ENCODE measurements around the gene SCNN1G.
A peak's percentile ranks its signal among the peaks of the same experiment; 100 is the strongest.

The SCNN1G gene

DNA sequence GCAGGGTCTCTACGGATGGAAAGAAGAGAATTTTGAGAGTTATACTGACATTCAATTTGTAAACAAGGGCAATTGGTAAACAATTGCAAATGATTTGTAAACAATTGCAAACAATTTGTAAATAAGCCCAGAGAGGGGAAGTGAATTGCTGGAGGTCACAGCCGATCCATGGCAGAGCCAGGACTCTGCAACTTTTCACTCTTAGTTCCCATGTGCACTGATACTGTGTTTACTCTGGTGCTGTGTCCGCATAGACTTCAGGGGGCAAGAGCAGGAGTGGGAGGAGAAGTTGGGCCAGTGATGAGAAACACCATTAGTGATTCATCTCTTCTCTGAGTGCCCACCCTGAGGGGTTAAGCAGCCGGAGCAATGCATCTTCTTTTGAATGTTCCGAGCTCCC is 14.0 kb downstream of the SCNN1G start:
- DNase-seq (ENCODE audit: low spot score), result no peak

DNA sequence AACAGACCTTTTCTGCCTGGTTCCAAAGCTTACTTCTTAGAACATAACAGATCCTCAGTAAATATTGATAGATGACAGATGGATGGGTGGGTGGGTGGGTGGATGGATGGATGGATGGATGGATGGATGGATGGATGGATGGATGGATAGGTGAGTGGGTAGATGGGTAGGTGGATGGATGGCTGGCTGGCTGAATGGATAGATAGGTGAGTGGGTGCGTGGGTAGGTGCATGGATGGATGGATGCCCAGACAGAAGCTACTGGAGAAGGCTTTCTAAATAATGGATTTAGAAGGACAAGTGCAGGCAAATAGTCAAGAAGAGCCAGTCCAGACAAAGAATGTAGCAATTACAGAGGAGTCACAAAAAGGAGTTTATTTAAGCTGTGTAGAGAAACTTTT is 19.6 kb downstream of the SCNN1G start:
- DNase-seq (ENCODE audit: low spot score), result no peak

DNA sequence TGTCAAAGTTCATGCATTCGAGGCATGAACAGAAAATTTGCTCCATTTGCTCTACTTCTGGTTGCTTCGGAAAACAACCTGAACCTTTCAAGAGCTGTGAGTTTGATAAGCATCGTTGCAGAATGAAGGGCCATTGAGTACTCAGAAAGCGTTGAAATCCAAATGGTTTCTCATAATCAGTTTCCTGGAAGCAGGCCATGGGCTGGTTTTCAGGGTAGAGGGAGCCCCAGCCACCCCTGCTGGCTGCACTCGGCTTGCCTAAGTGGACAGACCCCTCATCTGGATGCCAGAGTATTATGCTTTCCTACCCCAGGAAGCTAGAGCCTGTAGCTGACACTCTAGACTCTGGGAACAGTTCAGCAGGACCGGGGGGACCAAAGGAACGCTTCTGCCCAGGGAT is 24.4 kb downstream of the SCNN1G start:
- DNase-seq (ENCODE audit: low spot score), result no peak

DNA sequence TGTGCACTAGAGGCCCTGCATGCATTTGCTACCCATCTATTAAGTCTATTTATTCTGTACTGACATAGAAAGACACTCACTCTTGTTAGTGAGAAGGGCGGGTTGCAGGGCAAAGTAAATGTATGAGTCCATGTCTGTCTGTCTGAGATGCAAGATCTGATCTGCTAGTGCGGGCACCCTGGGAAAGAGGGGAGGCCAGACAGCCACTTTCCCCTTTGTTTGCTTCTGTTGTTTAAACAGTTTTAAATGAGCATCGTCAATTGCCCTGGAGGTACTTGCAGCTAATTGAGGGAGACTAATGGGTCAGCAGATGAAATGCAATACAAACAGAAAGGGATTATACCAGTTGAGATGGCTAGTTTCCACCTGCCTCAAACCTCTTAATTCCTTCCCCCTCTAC is 24.9 kb downstream of the SCNN1G start:
- DNase-seq (ENCODE audit: low spot score), result no peak

DNA sequence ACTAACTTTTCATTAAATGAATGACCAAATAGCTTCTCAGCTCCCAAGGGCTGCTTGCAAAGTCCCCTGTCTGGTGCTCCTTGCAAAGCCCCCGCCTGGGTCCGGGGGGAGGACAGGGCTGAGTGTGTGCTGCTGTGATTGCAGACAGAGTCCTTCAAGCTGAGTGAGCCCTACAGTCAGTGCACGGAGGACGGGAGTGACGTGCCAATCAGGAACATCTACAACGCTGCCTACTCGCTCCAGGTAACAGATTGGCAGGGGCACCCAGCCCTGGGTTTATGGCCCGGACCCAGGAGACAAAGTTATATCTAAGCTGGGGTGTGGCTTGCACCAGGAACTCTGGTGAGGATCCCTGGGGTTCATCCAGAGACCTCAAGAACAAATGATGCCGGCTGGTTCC is 27.1 kb downstream of the SCNN1G start:
- DNase-seq (ENCODE audit: low spot score), result no peak

DNA sequence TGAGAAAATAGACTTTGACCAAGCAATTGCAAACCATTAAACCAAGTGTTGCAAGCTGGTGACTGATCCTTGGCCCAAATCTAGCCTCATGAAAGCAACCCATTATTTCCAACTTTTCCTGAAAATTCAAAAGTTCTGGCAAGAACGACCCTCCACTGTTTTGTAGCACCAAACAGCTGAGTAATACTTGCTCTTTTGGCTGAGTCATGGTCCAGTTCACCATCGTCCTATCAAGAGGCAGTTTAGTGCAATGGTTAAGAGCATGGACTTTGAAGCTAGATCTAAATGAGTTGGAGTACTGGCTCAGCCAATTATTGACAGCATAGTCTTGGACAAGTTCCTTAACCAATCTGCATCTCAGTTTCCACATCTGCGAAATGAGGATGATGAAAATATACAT is 31.3 kb downstream of the SCNN1G start:
- DNase-seq (ENCODE audit: low spot score), result no peak

DNA sequence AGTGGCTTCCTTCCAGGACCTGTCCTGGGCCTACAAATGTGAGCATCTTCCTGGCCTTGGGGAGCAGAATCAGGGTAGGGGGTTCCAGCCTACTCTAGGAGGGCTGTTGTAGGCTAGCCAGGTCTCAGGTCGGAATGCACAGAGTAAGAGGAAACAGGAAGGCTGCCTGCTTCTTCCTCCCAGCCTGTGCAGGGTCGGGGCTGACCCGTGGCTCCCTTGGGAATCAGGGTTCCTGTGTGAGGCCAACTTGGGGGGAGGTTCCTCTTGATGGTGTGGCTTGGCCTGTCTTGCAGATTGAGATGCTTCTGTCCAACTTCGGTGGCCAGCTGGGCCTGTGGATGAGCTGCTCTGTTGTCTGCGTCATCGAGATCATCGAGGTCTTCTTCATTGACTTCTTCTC is 32.3 kb downstream of the SCNN1G start:
- no peak for DNase-seq (ENCODE audit: low spot score)

DNA sequence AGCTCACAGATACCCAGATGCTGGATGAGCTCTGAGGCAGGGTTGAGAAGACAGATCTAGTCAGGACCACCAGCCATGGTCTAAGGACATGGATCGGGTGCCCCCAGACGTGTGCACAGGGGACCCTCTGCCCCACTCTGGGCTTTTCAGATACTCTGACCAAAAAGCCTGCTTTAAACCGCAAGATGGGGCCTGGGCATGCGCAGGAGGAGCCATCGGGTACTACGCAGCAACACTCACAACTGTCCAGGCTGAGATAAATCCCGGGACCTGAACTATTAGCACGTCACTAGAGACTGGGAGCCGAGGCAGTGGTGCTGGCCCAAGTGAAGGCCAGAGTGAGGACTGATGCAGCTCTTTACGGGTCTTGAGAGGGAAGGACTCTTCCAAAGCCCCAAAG is 32.9 kb downstream of the SCNN1G start:
- no peak for DNase-seq (ENCODE audit: low spot score)

DNA sequence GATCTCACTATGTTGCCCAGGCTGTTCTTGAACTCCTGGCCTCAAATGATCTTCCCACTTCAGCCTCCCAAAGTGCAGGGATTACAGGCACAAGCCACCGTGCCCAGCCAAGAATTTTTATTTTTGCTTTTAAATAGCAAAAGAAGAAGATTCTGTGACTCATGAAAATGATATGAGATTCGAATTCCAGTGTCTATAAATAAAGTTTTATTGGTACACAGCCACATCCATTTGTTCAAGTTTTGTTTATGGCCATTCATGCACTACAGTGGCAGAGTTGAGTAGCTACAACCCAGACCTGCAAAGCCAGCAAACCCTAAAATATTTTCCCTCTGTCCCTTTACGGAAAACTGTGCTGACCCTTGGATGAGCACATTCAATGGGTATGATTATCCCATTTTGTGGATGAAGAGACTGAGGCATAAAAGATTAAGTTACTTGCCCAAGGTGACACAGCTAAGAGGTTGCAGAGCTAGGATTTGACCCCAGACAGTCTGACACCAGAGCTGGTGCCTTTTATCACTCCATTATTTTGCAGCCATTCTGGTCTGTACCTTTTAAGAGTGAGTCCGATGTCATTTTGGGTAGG is 34.2 kb downstream of the SCNN1G start:
- no peak for DNase-seq (ENCODE audit: low spot score)

DNA sequence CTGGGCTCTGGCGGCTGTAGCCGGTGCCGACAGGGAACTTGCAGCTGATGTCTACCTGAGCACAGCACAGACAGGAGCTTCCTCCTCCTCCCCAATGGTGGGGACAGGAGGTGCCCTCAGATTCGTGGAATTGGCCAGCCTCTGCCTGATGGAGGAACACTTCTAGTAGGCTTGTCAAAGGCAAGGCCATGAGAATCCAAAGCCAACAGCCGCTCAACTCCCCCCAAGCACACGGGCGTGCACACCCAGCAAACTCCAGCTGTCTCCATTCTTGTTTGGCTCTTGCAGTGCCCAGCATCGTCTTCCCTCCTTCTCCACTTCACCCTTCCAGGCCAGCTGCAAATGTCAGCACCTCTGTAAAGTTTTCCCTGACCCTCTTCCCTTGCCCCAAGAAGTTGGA is 35.1 kb downstream of the SCNN1G start:
- no peak for DNase-seq (ENCODE audit: low spot score)

DNA sequence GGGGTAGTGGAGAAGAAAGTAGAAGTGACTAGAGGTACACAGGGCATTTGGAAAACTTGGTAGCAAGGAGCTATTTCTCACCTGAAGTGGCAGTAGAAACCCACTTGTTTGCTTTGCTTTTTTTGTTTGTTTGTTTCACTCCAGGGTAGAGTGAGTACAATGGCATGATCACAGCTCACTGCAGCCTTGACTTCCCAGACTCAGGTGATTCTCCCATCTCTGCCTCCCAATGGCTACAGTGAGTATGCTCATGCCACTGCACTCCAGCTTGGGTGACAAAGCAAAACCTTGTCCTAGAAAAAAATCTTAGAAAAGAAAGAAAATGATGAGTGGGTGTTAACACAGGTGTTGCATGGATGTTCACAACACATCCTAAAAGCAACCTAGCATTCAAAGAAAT is 40.4 kb downstream of the SCNN1G start:
- no peak for DNase-seq (ENCODE audit: low spot score)

DNA sequence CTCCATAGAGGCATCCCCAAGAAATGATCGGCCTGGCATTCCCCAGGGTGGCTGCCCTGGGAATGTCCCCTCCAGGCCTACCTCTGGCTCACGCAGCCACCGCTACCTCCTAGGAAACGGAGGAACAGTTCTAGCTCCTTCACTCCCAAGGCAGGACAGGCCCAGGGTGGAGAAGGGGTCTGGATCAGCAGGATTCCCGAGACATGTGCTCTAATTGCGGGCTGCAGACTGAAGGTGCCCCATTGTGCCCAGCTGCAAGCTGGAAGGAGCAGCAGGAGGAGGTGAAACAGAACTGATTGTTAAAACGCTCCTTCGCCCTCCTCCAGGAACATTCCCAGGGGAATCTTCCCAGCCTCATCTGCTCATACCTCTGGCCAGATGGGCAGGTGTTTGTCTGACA is 40.8 kb downstream of the SCNN1G start:
- no peak for DNase-seq (ENCODE audit: low spot score)

DNA sequence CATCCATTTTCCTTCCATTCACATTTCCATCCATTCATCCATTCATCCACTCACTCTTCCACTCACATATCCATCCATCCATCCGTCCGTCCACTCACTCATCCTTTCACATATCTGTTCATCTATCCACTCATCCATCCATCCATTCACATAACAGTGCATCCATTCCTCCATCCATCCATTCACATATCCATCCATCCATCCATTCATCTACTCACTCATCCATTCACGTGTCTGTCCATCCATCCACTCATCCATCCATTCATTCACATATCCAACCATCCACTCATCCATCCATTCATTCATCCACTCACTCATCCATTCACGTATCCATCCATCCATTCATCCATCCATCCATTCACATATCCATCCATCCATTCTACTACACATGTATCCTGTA is 42.6 kb downstream of the SCNN1G start:
- no peak for DNase-seq (ENCODE audit: low spot score)

DNA sequence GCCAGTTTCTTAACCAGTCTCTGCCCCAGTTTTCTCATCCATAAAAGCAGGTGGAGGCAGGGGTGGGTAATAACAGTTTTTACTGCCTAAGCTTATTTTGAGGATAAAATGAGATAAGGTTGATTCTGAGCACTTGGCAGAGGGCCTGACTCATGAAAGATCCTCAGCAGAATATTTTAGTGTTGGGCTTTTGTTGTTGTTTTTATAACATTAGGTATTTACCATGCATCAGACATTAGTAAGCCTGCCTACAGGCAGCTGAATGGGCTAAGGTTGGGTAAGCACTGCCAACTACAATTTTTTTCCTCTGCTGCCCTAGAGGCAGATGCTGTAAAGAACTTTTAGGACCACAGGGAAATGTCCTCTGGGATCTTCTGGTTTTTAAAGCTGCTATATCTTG is 43.1 kb downstream of the SCNN1G start:
- no peak for DNase-seq (ENCODE audit: low spot score)

DNA sequence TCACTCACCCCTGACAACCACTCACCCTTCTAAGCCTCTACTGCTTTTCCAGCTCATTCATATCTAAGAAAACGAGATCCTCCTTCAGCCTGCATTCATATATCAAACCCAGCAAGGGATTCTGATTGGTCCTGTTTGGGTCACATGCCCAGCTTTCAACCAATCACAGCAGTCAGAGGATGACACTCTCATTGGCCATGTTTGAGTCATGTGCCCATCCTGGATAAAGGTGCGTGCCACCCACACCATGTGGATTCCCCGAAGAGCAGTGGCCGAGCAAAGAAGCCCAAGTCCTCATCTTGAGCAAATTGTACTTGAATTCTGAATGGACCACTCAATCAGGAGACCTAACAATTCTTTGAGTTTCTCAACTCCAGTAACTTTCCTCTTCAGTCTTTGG is 45.0 kb downstream of the SCNN1G start:
- no peak for DNase-seq (ENCODE audit: low spot score)

DNA sequence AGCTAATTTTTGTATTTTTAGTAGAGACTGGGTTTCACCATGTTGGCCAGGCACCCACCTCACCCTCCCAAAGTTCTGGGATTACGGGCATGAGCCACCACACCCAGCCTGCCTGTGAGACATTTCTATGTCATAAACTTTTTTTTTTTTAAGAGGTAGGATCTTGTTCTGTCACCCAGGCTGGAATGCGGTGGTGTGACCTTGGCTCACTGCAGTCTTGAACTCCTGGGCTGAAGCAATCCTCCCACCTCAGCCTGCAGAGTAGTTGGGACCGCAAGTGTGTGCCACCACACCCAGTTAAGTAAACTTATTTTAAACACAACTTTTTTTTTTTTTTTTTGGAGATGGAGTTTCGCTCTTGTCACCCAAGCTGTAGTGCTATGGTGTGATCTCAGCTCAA is 47.2 kb downstream of the SCNN1G start:
- DNase-seq (ENCODE audit: low spot score), result no peak

DNA sequence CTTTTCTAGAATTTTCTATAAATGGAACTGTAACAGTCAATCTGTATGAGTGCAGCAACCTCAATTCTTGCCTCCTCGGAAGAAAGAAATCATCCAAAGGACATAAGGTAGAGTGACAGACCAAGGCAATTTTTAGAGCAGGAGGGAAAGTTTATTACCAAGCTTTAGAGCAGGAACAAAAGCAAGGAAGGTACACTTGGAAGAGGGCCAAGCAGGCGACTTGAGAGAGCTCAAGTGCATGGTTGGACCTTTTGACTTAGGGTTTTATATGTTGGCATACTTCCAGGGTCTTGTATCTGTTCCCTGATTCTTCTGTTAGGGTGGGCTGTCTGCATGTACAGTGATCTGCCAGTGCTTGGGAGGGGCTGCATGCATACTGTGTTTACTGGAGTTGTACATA is 50.3 kb downstream of the SCNN1G start:
- DNase-seq (ENCODE audit: low spot score), result no peak

DNA sequence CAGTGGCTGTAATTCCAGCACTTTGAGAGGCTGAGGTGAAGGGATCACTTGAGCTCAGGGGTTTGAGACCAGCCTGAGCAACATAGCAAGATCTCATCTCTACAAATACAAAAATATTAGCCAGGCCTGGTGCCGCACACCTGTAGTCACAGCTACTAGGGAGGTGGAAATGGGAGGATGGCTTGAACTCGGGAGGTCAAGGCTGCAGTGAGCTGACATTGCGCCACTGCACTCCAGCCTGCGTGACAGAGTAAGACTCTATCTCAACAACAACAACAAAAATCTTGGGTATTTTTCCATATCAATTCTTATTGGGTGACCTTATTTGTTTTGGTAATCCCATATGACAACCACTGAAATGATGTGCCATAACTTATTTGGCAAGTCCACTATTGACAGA is 52.6 kb downstream of the SCNN1G start:
- no peak for DNase-seq (ENCODE audit: low spot score)

DNA sequence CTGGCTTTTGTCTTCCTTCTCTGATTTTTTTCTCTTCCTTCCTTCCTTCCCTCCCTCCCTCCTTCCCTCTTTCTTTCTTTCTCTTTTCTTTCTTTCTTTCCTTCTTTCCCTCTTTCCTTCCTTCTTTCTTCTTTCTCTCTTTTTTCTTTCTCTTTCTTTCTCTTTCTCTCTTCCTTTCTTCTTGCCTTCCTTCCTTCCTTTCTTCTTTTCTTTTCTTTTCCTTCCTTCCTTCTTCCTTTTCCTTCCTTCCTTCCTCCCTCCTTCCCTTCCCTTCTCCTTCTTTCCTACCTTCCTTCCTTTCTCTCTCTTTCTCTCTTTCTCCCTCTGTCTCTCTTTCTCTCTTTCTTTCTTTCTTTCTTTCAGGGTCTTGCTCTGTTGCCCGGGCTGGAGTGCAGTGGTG is 54.4 kb downstream of the SCNN1G start:
- DNase-seq (ENCODE audit: low spot score), result no peak

DNA sequence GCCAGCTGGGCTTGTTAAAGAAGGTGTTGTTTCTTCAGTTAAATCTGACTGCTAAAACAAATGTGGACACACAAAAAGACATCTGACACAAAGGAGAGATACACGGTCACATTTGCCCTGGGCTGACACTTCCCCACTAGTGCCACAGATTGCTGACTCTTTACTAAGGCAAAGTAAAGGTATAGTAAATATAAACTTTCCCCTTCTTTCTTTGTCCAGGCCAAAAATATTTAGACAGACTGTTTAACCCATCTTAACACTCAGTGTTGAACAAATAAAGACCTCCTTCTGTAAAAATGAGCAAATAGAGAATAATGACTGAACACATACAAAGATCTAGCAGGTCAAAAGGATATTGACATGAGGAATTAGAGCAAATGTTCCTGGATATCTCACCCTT is 58.4 kb downstream of the SCNN1G start:
- DNase-seq (ENCODE audit: low spot score), result no peak

DNA sequence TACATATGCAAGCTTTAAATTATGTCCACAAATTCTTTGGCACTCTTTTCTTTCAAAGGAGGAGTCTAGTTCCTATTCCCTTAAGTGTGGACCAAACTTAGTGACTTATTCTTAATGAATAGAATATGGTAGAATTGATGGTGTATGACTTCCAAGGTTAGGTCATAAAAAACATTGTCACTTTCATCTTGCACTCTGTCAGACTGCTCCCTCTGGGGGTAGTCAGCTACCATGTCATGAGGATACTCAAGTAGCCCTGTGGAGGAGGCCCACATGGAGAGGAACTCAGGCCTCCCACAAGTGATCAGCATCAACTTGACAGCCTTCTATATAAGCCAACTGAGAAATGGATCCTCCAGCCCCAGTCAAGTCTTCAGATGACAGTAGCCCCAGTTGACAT is 61.6 kb downstream of the SCNN1G start:
- no peak for DNase-seq (ENCODE audit: low spot score)

DNA sequence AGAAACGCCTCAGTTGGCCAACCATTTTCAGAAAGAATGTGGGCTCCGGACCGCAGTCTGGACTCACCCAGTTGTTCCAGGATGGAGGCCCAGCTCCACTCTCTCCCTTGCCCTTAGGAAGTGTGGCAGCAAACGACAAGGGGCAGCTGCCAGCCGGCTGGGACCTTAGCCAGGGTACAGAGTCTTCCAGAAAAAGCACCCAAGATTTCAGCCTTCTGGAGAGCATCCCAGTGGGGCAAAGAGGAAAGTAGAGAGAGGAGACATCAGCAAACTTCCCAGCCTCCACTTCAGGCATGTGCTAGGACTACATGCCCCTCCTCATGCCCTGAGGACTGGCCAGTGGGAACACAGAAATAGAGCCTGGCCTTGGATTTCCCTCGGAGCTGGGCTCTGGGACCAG is 62.7 kb downstream of the SCNN1G start:
- no peak for DNase-seq (ENCODE audit: low spot score)

DNA sequence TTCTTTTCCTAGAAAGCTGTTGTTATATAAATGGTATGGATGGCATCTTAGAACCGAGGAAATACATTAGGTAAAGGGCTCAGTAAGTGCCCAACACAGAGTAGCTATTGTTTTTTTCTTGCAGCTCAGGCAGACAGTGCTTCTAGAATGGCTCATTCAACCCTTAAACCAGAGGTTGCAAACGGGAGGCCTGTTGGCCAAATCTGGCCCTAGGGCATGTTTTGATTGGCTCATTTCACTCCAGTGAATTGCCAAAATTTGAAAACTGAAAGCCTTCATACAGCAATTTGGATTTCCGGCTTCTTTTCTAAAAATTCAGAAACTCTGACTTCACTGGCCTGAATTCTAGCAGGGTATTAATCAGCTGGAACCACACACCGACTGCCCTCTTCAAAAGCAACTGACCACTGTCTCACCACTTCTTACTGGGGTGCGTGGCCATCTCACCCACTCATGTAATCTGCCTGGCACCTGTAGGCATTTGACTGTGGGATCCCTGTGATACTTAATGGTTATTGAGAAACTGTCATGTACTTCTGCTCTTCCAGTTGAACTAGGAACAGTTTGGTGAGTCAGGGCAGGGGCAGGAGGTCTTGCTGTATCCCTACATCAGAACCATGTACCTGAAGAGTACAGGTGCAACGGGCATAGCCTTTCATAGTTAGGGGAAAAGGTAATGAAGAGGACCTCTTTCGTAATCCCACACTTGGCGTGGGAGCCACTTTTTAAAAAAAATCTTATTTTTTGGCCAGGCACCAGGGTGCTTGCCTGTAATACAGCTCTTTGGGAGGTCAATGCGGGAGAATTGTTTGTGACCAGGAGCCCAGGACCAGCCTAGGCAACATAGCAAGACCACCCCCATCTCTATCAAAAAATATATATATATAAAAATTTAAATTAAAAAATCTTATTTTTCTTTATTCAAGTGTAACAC is 66.0 kb downstream of the SCNN1G start:
- DNase-seq (ENCODE audit: low spot score), result peak; percentile 34

DNA sequence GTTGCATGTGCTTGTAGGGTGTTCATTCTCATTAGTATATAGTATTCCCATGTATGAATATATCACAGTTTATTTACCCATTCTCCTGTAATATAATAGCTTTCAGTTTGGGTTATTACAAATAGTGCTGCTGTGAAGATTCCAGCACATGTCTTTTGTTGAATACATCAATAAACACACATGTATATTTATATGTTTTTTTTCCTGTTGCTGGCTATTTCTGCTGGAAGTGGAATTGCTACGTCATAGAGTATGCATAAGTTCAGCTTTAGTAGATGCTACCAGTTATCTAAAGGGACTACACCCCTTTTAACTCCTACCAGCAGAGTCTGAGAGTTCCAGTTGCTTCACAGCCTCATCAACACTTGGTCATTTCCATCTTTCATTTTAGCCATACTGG is 67.3 kb downstream of the SCNN1G start:
- DNase-seq (ENCODE audit: low spot score), result no peak
